Endodermal cell (in vitro differentiated cells): ENCODE measurements around the gene FAXC. TPM values are rescaled to one million over a fixed set of nuclear protein-coding genes. Genes with fewer than 3 reads are reported as not detected.

Source experiments
- DNase-seq: peaks from one replicate; pipeline ENCODE4 v3.0.0-alpha.2; 2017
- H3K27ac ChIP-seq: 2 replicates; pipeline ENCODE4 v1.5.1; 2013; ENCODE audit warnings: mild to moderate bottlenecking, low read depth, low read length, moderate library complexity
- H3K27me3 ChIP-seq: 2 replicates; pipeline ENCODE4 v1.6.1; 2013; ENCODE audit warnings: mild to moderate bottlenecking, low read length, moderate library complexity; ENCODE audit not compliant: insufficient read depth, control insufficient read depth, poor library complexity, severe bottlenecking
- H3K36me3 ChIP-seq: 2 replicates; pipeline ENCODE4 v1.7.0; 2013; ENCODE audit warnings: mild to moderate bottlenecking, low read length, moderate library complexity; ENCODE audit not compliant: control insufficient read depth, insufficient read depth
- H3K4me1 ChIP-seq: one replicate; pipeline ENCODE4 v1.7.0; 2013; ENCODE audit warnings: low read length; ENCODE audit not compliant: control insufficient read depth, insufficient read depth
- H3K4me3 ChIP-seq: 2 replicates; pipeline ENCODE4 v1.5.1; 2013; ENCODE audit warnings: mild to moderate bottlenecking, low read length, moderate library complexity
- H3K9ac ChIP-seq: 2 replicates; pipeline ENCODE4 v1.6.1; 2013; ENCODE audit warnings: mild to moderate bottlenecking, low read length, moderate library complexity; ENCODE audit not compliant: poor library complexity, severe bottlenecking; ENCODE audit errors: extremely low read depth
- H3K9me3 ChIP-seq: 2 replicates; pipeline ENCODE4 v1.6.1; 2013; ENCODE audit warnings: mild to moderate bottlenecking, low read length, moderate library complexity; ENCODE audit not compliant: control insufficient read depth
- H3K27ac Mint-ChIP-seq: 2 replicates; pipeline ENCODE4 v1.8.0; 2020; ENCODE audit warnings: mixed read lengths
- H3K27me3 Mint-ChIP-seq: 2 replicates; pipeline ENCODE4 v1.8.0; 2021; ENCODE audit warnings: mild to moderate bottlenecking, mixed read lengths; ENCODE audit not compliant: insufficient read depth
- H3K36me3 Mint-ChIP-seq: 2 replicates; pipeline ENCODE4 v1.8.0; 2020; ENCODE audit warnings: low read depth, mixed read lengths
- H3K4me1 Mint-ChIP-seq: 2 replicates; pipeline ENCODE4 v1.8.0; 2020; ENCODE audit warnings: mixed read lengths
- H3K4me3 Mint-ChIP-seq: 2 replicates; pipeline ENCODE4 v1.8.0; 2020; ENCODE audit warnings: mild to moderate bottlenecking, moderate library complexity, mixed read lengths
- H3K9me3 Mint-ChIP-seq: 2 replicates; pipeline ENCODE4 v1.8.0; 2020; ENCODE audit warnings: mild to moderate bottlenecking, mixed read lengths
- WGBS, 2 experiments: methylation state at CpG; one replicate each; pipeline versions ENCODE4 v1.1.5 to v1.1.7; 2013; ENCODE audit warnings: missing lambda C conversion rate in 2 of 2, mixed read lengths in 1 of 2; ENCODE audit not compliant: insufficient coverage in 1 of 2, insufficient read length in 1 of 2; 5-methylcytosine and 5-hydroxymethylcytosine counted together
- total RNA-seq, 2 donors: library from RNA; stranded (reverse); fragmentation: NEBNext Ultra II Directional in 1 of 2; extraction: Animal tissue kit (Norgen Biotek cat#: 25700) in 1 of 2; gene quantifications; 2 replicates in 1 of 2; 3 replicates in 1 of 2; pipeline ENCODE4 v1.2.1, GENCODE V29; 2021
- TF ChIP-seq, protein P1 (sequence below): fragments of 200-600 bp; sonication (generic); conservative IDR thresholded peaks from 2 replicates; pipeline ENCODE4 v1.5.0; 2021; ENCODE audit warnings: antibody characterized with exemption, mild to moderate bottlenecking

Gene FAXC
- total RNA-seq, 2 donors from 2014 or later = 8.8 to 19.5 TPM

DNA sequence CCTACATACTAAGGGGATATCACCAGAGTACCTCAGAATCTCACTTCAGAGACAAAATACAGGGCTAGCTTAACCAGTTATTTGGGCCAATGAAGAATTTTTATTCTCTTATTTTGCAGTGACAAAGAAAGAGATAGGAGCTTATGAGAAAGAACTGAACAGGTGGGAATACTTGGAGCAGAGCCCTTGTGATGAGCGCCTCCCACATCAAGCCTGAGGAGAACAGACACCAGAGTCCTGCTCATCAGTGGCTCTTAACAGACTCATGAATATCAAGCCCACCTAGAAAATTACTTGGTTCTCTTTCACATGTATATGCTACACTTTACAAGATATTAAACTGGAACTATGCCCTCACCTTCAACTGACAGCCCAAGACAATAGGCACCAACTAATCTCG is 99.0 kb downstream of the FAXC start:
- H3K4me3 ChIP-seq = no peak overlapping the region
- Mint-ChIP-seq H3K4me3 (no peak overlapping the region), H3K9me3 (no peaks in the 10 kb centered on the region), H3K4me1 (no peaks in the 10 kb centered on the region), H3K36me3 (no peaks in the 10 kb centered on the region), H3K27ac (no peak overlapping the region), H3K27me3 (peaks cover 2% of the 10 kb centered on the region)
- 95 to 100% methylated on average over 1 to 2 of the region's 2 CpGs for WGBS, 2 experiments
- no peaks in the 10 kb centered on the region for H3K4me1 ChIP-seq
- DNase-seq = no peak
- TF ChIP-seq, protein P1, sequence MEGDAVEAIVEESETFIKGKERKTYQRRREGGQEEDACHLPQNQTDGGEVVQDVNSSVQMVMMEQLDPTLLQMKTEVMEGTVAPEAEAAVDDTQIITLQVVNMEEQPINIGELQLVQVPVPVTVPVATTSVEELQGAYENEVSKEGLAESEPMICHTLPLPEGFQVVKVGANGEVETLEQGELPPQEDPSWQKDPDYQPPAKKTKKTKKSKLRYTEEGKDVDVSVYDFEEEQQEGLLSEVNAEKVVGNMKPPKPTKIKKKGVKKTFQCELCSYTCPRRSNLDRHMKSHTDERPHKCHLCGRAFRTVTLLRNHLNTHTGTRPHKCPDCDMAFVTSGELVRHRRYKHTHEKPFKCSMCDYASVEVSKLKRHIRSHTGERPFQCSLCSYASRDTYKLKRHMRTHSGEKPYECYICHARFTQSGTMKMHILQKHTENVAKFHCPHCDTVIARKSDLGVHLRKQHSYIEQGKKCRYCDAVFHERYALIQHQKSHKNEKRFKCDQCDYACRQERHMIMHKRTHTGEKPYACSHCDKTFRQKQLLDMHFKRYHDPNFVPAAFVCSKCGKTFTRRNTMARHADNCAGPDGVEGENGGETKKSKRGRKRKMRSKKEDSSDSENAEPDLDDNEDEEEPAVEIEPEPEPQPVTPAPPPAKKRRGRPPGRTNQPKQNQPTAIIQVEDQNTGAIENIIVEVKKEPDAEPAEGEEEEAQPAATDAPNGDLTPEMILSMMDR = no peak
- no peak overlapping the region for H3K9ac ChIP-seq
- H3K9me3 ChIP-seq = no peaks in the 10 kb centered on the region
- no peak overlapping the region for H3K27ac ChIP-seq
- no peaks in the 10 kb centered on the region for H3K36me3 ChIP-seq
- peaks cover 18% of the 10 kb centered on the region for H3K27me3 ChIP-seq

DNA sequence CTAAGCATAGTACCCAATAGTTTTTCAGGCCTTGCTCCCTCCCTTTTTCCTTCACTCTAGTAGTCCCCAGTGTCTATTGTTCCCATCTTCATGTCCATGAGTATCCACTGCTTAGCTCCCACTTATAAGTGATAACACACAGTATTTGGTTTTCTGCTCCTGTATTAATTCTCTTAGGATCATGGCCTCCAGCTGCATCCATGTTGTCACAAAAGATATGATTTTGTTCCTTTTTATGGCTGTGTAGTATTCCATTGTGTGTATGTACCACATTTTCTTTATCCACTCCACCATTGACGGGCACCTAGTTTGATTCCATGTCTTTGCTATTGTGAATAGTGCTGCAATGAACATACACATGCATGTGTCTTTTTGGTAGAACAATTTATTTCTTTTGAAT is 102.9 kb downstream of the FAXC start:
- Histone ChIP-seq H3K9me3 (no peaks in the 10 kb centered on the region), H3K4me3 (no peak overlapping the region), H3K36me3 (no peaks in the 10 kb centered on the region), H3K27me3 (peaks cover 18% of the 10 kb centered on the region), H3K27ac (no peak overlapping the region), H3K9ac (no peak overlapping the region), H3K4me1 (no peaks in the 10 kb centered on the region)
- Mint-ChIP-seq H3K27me3 (peaks cover 2% of the 10 kb centered on the region), H3K27ac (no peak overlapping the region), H3K9me3 (no peaks in the 10 kb centered on the region), H3K4me1 (peaks cover 2% of the 10 kb centered on the region), H3K36me3 (no peaks in the 10 kb centered on the region), H3K4me3 (no peak overlapping the region)
- DNase-seq = no peak
- no CpG with 5 or more reads among the region's 1 CpG for WGBS, 2 experiments
- TF ChIP-seq, protein P1 = no peak

DNA sequence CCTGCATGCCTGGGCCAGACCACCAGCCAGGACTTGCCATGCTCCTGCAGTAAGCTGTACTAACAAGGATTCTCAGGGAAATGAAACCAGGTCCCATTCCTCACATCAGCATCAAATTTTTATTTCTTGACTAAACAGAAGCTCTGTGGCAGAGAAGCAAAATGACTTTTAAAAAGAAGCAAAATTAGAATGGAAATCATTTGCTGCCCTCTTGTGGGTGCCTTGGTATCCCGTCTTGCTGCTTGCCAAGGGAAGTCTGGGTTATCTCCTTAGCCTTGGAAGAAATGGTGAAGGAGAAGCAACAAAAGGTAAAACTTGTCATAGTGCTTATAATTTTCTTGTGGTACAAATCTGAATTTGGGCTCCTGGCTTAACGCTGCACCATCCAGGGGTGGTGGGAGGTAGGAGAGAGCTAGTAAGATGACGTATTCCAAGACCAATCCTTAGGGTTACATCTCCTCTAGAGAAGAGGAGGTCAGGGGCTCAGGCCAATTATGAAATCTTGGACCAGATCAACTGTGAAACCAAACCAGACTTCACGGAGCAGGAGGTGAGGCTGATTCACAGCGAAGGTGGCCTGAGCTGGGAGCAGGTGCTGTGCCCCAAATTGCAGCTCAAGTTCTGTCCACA is 107.5 kb downstream of the FAXC start:
- 36 to 54% methylated on average over 3 to 5 of the region's 5 CpGs for WGBS, 2 experiments

More for the DNA sequence above, 107.5 kb downstream of the FAXC start:
- TF ChIP-seq, protein P1 = peak; percentile 84
- Histone ChIP-seq H3K4me1 (no peaks in the 10 kb centered on the region), H3K9me3 (no peaks in the 10 kb centered on the region), H3K36me3 (no peaks in the 10 kb centered on the region), H3K9ac (no peak overlapping the region), H3K27me3 (no peaks in the 10 kb centered on the region), H3K4me3 (no peak overlapping the region), H3K27ac (no peak overlapping the region)
- no peaks in the 10 kb centered on the region for H3K27me3 Mint-ChIP-seq
- H3K4me3 Mint-ChIP-seq = no peak overlapping the region
- no peaks in the 10 kb centered on the region for H3K36me3 Mint-ChIP-seq
- peaks cover 2% of the 10 kb centered on the region for H3K4me1 Mint-ChIP-seq
- H3K27ac Mint-ChIP-seq = no peak overlapping the region
- no peaks in the 10 kb centered on the region for H3K9me3 Mint-ChIP-seq
- peak; percentile 85 for DNase-seq
